Activated CD4-positive, alpha-beta T cell treated with anti-CD3 and anti-CD28 coated beads, Interleukin-10, Interleukin-2, amounts not matched to agents 100 ng/mL and 50 ng/mL, durations not matched to agents 16 hours and 8 hours (primary cell): ENCODE results near the gene CXCR4.

Source experiments
- DNase-seq: peaks from one replicate; pipeline ENCODE4 v3.0.0-alpha.2; 2020

Gene CXCR4

DNA sequence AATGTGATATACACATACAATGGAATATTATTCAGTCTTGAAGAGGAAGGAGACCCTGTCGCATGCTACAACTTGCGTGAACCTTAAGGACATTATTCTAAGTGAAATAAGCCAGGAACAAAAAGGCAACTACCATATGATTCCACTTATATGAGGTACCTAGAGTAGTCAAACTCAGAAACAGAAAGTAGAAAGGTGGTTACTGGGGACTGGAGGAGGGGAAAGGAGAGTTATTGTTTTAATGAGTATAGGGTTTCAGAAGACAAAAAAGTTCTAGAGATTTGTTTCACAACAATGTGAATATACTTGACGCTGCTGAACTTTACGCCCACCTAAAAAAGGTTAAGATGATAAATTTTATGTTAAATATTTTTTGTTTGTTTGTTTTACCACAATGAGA, 47.0 kb downstream of the CXCR4 start:
- DNase-seq, result no peak

DNA sequence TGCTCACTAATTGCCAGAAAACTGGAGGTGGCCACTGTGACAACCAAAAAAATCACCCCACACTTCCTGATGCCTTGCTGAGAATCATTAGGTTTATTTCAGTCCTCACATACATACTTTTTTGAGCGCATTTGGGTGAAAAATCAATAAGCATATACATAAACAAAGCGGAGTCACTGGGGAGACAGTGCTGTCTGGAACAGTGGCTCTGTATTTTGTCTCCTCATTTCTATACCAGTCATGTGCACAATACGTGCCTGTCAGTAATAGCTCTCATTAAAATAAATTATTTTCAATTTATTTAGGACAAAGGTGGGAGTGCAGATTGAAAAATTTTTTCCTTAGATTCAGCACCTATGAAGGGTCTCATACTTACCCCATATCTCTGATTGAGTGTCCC, 48.2 kb downstream of the CXCR4 start:
- DNase-seq, result no peak

DNA sequence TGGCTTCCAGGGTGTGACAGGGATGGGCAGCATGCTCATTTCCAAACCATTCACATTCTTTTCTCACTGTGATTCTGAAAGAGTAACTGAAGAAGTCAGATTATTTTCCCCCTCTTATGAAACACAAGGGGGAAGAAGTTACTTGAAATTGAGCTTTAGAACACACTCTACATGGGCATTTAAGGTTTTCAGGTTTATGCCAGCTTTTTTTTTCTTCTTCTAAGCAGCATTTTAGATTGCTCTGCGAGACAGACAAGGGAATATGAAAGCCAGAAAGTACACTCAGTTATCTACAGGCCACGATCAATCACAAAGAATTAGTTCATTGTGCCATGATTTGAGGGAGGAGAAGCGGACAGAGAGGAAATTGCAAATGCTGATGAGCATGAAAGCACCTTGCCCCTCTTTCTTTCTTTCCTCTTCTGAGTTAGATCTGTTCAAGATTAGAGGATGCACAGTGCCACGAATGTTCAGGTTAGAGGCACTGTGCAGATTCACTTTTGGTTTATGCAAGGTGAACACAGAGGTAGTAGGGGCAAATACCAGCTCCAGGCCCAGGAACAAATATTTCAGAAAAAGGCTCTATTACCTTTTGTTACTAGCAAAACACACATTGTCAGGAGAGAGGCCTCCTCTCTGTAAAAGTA, 49.2 kb downstream of the CXCR4 start:
- peak; percentile 29 for DNase-seq

DNA sequence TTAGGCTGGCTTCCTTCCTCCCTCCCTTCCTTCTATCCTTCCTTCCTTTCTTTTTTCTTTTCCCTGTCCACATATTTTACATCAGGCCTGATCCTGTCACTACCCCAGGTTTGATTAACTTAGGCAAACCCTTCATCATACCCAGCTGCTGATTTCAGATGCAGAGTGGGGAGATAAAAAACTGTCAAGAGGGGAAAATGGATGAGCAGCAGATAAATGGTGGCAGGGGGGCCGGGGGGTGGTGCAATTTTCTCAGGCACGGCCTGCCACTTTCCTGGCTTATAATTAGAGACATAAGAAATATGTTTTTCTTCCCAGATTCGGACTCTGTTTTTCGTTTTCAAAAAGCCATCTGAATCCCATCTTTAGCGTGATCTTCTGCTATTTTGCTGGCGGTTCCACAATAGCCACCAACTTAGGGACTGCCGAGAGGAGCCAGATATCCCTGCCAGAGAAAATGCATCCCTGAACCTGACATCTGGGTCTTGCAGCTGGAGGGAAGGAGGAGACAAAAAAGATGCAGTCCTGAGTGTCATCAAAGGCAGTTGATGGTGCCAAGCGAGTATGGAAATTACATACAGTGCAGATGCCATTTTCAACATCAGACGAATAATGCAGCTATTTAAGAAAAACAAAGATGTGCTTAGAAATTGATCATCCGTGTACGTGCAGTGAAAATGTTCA, 49.9 kb downstream of the CXCR4 start:
- no peak for DNase-seq

DNA sequence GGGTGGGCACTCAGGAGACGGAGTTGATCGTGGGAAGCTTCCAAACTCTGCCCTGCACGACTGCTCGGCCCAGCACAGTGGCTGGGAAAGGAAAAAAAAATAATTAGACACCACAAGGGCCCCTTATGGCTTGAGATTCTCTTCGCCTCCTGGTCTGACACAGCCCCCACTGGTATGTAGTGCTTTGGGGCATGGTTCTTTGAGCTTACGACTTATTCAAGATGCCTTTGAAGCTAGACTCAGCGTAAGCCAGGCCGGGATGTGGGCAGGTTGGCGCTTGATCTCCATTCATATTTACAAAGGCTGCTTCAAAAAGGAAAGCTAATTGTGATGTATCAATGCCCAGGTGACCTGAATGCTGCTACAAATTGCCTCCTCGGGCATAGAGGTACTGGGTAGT, 50.5 kb downstream of the CXCR4 start:
- DNase-seq, result no peak

DNA sequence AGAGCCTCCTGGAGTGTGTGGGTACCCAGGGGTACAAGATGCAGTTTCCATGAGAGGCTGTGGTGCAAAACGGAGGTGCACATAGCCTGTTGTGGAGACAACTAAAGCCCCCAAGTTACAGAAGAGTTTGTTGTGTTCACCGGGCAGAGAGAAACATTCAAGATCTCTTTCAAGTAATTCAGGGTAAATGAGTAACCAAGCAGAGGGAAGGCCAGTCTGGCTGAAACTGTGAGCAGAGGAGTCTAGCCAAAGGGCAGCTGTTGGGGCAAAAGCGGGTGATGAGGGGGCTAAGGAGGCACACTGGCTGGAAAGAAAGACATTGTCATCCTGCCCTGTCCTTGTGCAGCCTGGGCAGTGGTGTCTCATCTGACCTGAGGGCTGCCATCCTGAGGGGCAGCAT, 52.0 kb downstream of the CXCR4 start:
- DNase-seq, result no peak

DNA sequence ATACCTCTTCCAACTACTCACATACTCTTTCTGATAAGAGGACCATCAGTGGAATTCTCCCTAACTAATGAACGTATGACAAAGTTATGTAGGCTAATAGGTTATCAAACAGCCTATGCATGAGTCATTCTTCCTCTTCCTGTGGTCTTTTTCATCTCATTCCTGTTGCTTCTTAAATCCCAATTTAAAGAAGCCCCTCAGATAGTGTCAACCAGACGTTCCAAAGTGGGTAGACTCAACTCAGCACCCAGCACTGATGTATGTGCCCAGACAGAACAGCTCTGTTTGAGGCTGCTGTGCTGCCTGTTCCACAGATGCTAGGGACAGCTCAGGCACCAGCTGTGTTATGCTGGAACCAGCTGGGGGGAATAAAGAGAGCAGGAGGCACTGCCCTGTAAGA, 52.6 kb downstream of the CXCR4 start:
- DNase-seq, result no peak
